Spleen (tissue), 11 donors: ENCODE data around the gene NRDE2. TPM values are rescaled to one million over a fixed set of nuclear protein-coding genes. Genes with fewer than 3 reads are reported as not detected.

Experiments
- DNase-seq: peaks from one replicate; pipeline ENCODE4 v3.0.0-alpha.2; 2020
- H3K27ac ChIP-seq, 8 donors: fragments of 200-600 bp; sonication (generic) in 7 of 8; 1 replicate in 4 of 8; 2 replicates in 4 of 8; pipeline versions ENCODE4 v1.5.0 to v1.8.0; 2016 to 2021; ENCODE audit warnings: inconsistent platforms in 4 of 8, mild to moderate bottlenecking in 4 of 8, moderate library complexity in 1 of 8
- H3K27me3 ChIP-seq, 7 donors: fragments of 200-600 bp; sonication (generic) in 6 of 7; replicated peaks in 1 of 7; 1 replicate in 4 of 7; 2 replicates in 3 of 7; pipeline versions ENCODE4 v1.5.0 to v1.8.0; 2016 to 2021; ENCODE audit warnings: inconsistent platforms in 3 of 7, mild to moderate bottlenecking in 1 of 7
- H3K36me3 ChIP-seq, 6 donors: fragments of 200-600 bp; sonication (generic) in 5 of 6; 1 replicate in 4 of 6; 2 replicates in 2 of 6; pipeline versions ENCODE4 v1.5.0 to v1.8.0; 2016 to 2021; ENCODE audit warnings: inconsistent platforms in 2 of 6
- H3K4me1 ChIP-seq, 6 donors: fragments of 200-600 bp; sonication (generic) in 5 of 6; 1 replicate in 3 of 6; 2 replicates in 3 of 6; pipeline versions ENCODE4 v1.5.0 to v1.8.0; 2016 to 2021; ENCODE audit warnings: inconsistent platforms in 3 of 6
- H3K4me3 ChIP-seq, 8 donors: fragments of 200-600 bp; sonication (generic) in 7 of 8; 1 replicate in 4 of 8; 2 replicates in 4 of 8; pipeline versions ENCODE4 v1.5.0 to v1.8.0; 2016 to 2021; ENCODE audit warnings: inconsistent platforms in 4 of 8, mild to moderate bottlenecking in 4 of 8, moderate library complexity in 2 of 8
- H3K9me3 ChIP-seq, 8 donors: fragments of 200-600 bp; sonication (generic) in 7 of 8; 1 replicate in 4 of 8; 2 replicates in 4 of 8; pipeline versions ENCODE4 v1.5.0 to v1.8.0; 2016 to 2021; ENCODE audit warnings: inconsistent platforms in 4 of 8
- CTCF ChIP-seq, 11 experiments: fragments of 200-600 bp in 7 of 11; fragments of 450-650 bp in 4 of 11; sonication (generic) in 4 of 11; IDR thresholded peaks in 8 of 11; conservative IDR thresholded peaks in 3 of 11; 1 replicate in 7 of 11; 2 replicates in 4 of 11; pipeline versions ENCODE4 v1.4.0 to v1.8.0; 2016 to 2021; ENCODE audit warnings: antibody characterized with exemption in 11 of 11, inconsistent platforms in 4 of 11, mild to moderate bottlenecking in 1 of 11
- POLR2A ChIP-seq, 3 donors: fragments of 450-650 bp; IDR thresholded peaks; one replicate each; pipeline ENCODE4 v1.5.1; 2017; ENCODE audit warnings: antibody characterized with exemption in 3 of 3, mild to moderate bottlenecking in 1 of 3
- POLR2AphosphoS5 ChIP-seq, 3 donors: sonication (generic); formaldehyde crosslinking; IDR thresholded peaks; one replicate each; pipeline ENCODE4 v1.5.1; 2017; ENCODE audit warnings: antibody characterized with exemption in 3 of 3
- WGBS, 5 donors: extraction: QIAGEN DNeasy Blood & Tissue Kit in 3 of 5; methylation state at CpG; one replicate each; pipeline versions ENCODE4 v1.1.5 to v1.1.7; 2013 to 2018; 5-methylcytosine and 5-hydroxymethylcytosine counted together
- intact Hi-C: fragments of 100-400 bp; cut with DNase I; formaldehyde crosslinking; loops from one replicate; pipeline ENCODE4 v1.15.0; 2023; ENCODE audit warnings: low total_unique reads
- polyA plus RNA-seq, 3 donors: library from polyadenylated mRNA; stranded (reverse); fragments of 200-250 nt; gene quantifications; one replicate each; pipeline ENCODE4 v1.2.1, GENCODE V29; 2013
- total RNA-seq, 7 donors: library from RNA; depleted of rRNA in 3 of 7; stranded (reverse); fragments of >200 nt in 3 of 7; fragmentation: NEBNext Ultra II Directional in 4 of 7; extraction: Animal tissue kit (Norgen Biotek cat#: 25700) in 4 of 7; gene quantifications; one replicate each; pipeline versions ENCODE4 v1.1.0 to v1.2.1, GENCODE V29; 2016 to 2021
- donor health status: healthy with polysubstance abuse.
- donor health status: DM: no; HTN: no; CAD: no; lungs with moderate emphysema.
- donor health status: DM: no; HTN: no; CAD: no.
- donor health status: Bipolar disorder and iron deficiency.
- donor health status: healthy.
- donor health status: DM: no; HTN: no; CAD: no.
- donor health status: DM: yes; HTN: yes; CAD: no.

NRDE2 gene
- total and polyA plus RNA-seq, 10 donors, result 6.3 to 28.9 (median 17.0) TPM

DNA sequence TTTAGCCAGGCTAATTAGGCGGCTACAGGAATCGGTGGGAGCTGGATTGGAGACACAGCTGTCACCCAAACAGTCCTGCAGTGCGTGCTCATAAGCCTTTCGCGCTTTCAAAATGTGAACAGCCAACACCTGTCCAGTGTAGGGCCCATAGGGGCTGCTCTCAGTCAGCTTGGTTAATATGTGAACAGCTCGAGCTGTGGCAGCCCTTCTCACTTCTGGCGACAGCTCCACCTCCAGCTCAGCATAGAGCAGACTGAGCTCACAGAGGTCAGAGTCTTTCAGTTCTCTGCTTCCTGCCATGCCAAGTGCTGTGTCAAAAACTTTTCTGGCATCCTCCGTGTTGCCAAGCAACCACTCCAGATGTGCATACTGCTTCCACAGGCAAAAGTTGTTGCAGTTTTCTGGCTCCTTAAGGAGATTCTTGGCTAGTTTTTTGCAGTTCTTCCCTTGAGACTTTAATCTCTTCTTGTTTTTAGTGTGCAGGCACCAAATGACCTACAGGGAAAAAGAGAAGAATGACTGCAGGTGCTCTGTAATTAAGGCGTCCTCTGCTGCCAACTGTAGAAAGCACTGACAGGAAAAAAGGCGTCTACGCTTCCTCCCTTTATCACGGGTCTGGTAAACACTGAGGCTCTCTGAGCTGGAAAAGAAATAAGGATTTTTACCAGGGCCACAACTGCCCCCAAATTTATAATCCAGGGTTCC is 42.9 kb downstream of the NRDE2 start:
- Histone ChIP-seq H3K27ac (peak overlapping the region in 4 of 8 donors; percentile 3 to 59 (median 48)), H3K9me3 (no peaks in the 10 kb centered on the region), H3K27me3 (no peaks in the 10 kb centered on the region), H3K36me3 (peaks cover 0 to 97% (median 73%) of the 10 kb centered on the region in 6 donors), H3K4me1 (peaks cover 0 to 22% (median 3%) of the 10 kb centered on the region in 6 donors), H3K4me3 (no peak overlapping the region)
- WGBS, 5 donors, result 69 to 74% (median 69%) methylated on average over 12 of the region's 12 CpGs
- intact Hi-C loops, result no loop called here
- no peak for DNase-seq
- TF ChIP-seq POLR2A (IDR thresholded peaks at IDR 0.05) (no peak), CTCF (IDR thresholded peaks at IDR 0.05 in 8 of 11, conservative IDR thresholded peaks at IDR 0.05 in 3 of 11) (no peak), POLR2AphosphoS5 (IDR thresholded peaks at IDR 0.05) (no peak)

DNA sequence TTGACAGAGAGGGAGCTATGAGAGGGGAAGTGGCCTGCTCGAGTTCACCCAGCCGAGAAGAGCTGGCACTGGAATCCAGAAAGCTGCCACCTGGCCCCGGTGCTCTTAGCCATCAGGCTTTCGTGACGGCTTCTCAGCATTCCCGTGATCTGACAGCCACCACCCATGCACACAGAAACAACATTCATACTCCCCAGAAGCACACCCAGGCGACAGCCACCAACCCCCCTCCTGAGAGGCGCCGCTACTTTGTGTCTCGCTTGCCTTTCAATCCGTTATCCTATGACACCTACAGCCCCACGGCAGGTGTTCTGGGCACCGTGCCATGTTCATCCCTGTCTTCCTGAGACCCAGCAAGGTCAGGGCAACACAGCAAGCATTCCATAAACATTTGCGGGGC is 44.0 kb downstream of the NRDE2 start:
- no peak for DNase-seq
- H3K4me3 ChIP-seq, result no peak overlapping the region
- H3K4me1 ChIP-seq, result peaks cover 0 to 17% (median 3%) of the 10 kb centered on the region in 6 donors
- no peak overlapping the region for H3K27ac ChIP-seq
- H3K9me3 ChIP-seq, result no peaks in the 10 kb centered on the region
- TF ChIP-seq POLR2AphosphoS5 (IDR thresholded peaks at IDR 0.05) (no peak), POLR2A (IDR thresholded peaks at IDR 0.05) (no peak), CTCF (IDR thresholded peaks at IDR 0.05 in 8 of 11, conservative IDR thresholded peaks at IDR 0.05 in 3 of 11) (no peak)
- no peaks in the 10 kb centered on the region for H3K27me3 ChIP-seq
- intact Hi-C loops, result no loop called here
- peaks cover 0 to 100% (median 74%) of the 10 kb centered on the region in 6 donors for H3K36me3 ChIP-seq
- WGBS, 5 donors, result 90 to 95% (median 92%) methylated on average over 14 of the region's 14 CpGs

DNA sequence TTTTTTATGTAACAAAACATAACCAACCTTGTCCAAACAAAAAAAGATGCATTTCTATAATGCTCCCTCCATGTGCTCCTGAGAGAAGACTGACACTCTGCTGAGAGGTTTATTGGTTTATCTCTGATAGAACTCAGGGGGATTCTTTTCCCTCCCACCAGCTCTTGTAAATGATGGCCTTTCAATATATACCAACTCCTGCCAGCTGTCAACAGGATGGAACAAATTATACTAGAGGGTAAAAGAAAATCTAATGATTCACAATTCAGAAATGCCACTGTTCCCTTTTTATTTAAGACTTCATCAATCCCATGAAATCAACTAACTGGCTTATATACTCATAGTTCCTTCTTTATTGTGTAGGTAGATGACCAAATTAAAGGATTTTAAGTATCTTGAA is 50.0 kb downstream of the NRDE2 start:
- TF ChIP-seq POLR2A (IDR thresholded peaks at IDR 0.05) (no peak), CTCF (IDR thresholded peaks at IDR 0.05 in 8 of 11, conservative IDR thresholded peaks at IDR 0.05 in 3 of 11) (no peak), POLR2AphosphoS5 (IDR thresholded peaks at IDR 0.05) (no peak)
- no peaks in the 10 kb centered on the region for H3K9me3 ChIP-seq
- no peak overlapping the region for H3K27ac ChIP-seq
- H3K27me3 ChIP-seq, result no peaks in the 10 kb centered on the region
- H3K4me1 ChIP-seq, result no peaks in the 10 kb centered on the region
- H3K4me3 ChIP-seq, result no peak overlapping the region
- intact Hi-C loops, result no loop called here
- DNase-seq, result no peak
- peaks cover 0 to 100% (median 73%) of the 10 kb centered on the region in 6 donors for H3K36me3 ChIP-seq

DNA sequence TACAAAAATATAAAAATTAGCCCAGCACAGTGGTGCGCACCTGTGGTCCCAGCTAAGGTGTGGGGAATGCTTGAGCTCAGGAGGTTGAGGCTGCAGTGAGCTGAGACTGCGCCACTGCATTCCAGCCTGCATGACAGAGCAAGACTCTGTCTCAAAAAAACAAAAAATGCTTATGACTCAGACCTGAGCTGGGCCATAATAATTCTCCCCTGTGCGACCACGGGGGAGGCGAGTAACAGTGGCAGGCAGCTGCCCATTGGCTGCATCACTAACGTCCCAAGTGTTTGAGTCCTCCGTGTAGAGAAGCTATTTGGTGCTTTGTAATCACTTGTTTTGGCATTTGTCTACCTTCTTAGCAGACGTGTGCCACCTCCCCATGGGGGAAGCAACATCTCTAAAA is 50.5 kb downstream of the NRDE2 start:
- H3K36me3 ChIP-seq, result peaks cover 0 to 100% (median 69%) of the 10 kb centered on the region in 6 donors
- 84 to 92% (median 88%) methylated on average over 8 of the region's 8 CpGs for WGBS, 5 donors
- no peak overlapping the region for H3K4me3 ChIP-seq
- H3K4me1 ChIP-seq, result no peaks in the 10 kb centered on the region
- TF ChIP-seq POLR2AphosphoS5 (IDR thresholded peaks at IDR 0.05) (no peak), POLR2A (IDR thresholded peaks at IDR 0.05) (no peak), CTCF (IDR thresholded peaks at IDR 0.05 in 8 of 11, conservative IDR thresholded peaks at IDR 0.05 in 3 of 11) (no peak)
- DNase-seq, result no peak
- H3K27ac ChIP-seq, result no peak overlapping the region
- H3K27me3 ChIP-seq, result no peaks in the 10 kb centered on the region
- no peaks in the 10 kb centered on the region for H3K9me3 ChIP-seq
- intact Hi-C loops, result no loop called here
